Osteocyte (in vitro differentiated cells): ENCODE results near the gene SYNDIG1. TPM values are rescaled to one million over a fixed set of nuclear protein-coding genes. Genes with fewer than 3 reads are reported as not detected.
A peak's percentile ranks its signal among the peaks of the same experiment; 100 is the strongest.

Experiments used
- DNase-seq: peaks from one replicate; pipeline ENCODE4 v3.0.0; 2021; ENCODE audit warnings: mixed read lengths; ENCODE audit not compliant: unreplicated experiment; ENCODE audit errors: extremely low spot score
- H3K27ac Mint-ChIP-seq: one replicate; pipeline ENCODE4 v1.8.0; 2021; ENCODE audit warnings: mild to moderate bottlenecking, mixed read lengths; ENCODE audit not compliant: unreplicated experiment
- H3K27me3 Mint-ChIP-seq: one replicate; pipeline ENCODE4 v1.8.0; 2021; ENCODE audit warnings: mixed read lengths; ENCODE audit not compliant: unreplicated experiment
- H3K36me3 Mint-ChIP-seq: one replicate; pipeline ENCODE4 v1.8.0; 2021; ENCODE audit warnings: mixed read lengths; ENCODE audit not compliant: unreplicated experiment
- H3K4me1 Mint-ChIP-seq: one replicate; pipeline ENCODE4 v1.8.0; 2021; ENCODE audit warnings: mixed read lengths; ENCODE audit not compliant: unreplicated experiment
- H3K4me3 Mint-ChIP-seq: one replicate; pipeline ENCODE4 v1.8.0; 2021; ENCODE audit warnings: mild to moderate bottlenecking, moderate library complexity, mixed read lengths; ENCODE audit not compliant: unreplicated experiment
- H3K9me3 Mint-ChIP-seq: one replicate; pipeline ENCODE4 v1.8.0; 2021; ENCODE audit warnings: mixed read lengths; ENCODE audit not compliant: unreplicated experiment
- total RNA-seq: library from RNA; stranded (reverse); gene quantifications from 2 replicates; pipeline ENCODE4 v1.2.1, GENCODE V29; 2021
- TF ChIP-seq, protein P1 (sequence below): fragments of 200-600 bp; sonication (generic); IDR thresholded peaks from 2 replicates; pipeline ENCODE4 v1.5.0; 2021; ENCODE audit warnings: antibody characterized with exemption, mild to moderate bottlenecking, moderate library complexity

The SYNDIG1 gene
- total RNA-seq, 1 donor from 2014 or later, result 0.40 TPM

- peak; percentile 68 for DNase-seq
- Mint-ChIP-seq H3K9me3 (no peaks in the 10 kb centered on the region), H3K4me1 (no peaks in the 10 kb centered on the region), H3K27ac (no peak overlapping the region), H3K27me3 (peaks cover 5% of the 10 kb centered on the region), H3K4me3 (no peak overlapping the region), H3K36me3 (no peaks in the 10 kb centered on the region)
- TF ChIP-seq, protein P1, sequence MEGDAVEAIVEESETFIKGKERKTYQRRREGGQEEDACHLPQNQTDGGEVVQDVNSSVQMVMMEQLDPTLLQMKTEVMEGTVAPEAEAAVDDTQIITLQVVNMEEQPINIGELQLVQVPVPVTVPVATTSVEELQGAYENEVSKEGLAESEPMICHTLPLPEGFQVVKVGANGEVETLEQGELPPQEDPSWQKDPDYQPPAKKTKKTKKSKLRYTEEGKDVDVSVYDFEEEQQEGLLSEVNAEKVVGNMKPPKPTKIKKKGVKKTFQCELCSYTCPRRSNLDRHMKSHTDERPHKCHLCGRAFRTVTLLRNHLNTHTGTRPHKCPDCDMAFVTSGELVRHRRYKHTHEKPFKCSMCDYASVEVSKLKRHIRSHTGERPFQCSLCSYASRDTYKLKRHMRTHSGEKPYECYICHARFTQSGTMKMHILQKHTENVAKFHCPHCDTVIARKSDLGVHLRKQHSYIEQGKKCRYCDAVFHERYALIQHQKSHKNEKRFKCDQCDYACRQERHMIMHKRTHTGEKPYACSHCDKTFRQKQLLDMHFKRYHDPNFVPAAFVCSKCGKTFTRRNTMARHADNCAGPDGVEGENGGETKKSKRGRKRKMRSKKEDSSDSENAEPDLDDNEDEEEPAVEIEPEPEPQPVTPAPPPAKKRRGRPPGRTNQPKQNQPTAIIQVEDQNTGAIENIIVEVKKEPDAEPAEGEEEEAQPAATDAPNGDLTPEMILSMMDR, result no peak
Observed at GRCh38 chr20:24448170-24448569, 21.3 kb upstream of the SYNDIG1 start.

GRCh38 chr20:24449026-24449720, 20.3 kb upstream of the SYNDIG1 start:
- peak; percentile 6 for DNase-seq
- H3K4me3 Mint-ChIP-seq, result no peak overlapping the region
- H3K9me3 Mint-ChIP-seq, result no peaks in the 10 kb centered on the region

DNA sequence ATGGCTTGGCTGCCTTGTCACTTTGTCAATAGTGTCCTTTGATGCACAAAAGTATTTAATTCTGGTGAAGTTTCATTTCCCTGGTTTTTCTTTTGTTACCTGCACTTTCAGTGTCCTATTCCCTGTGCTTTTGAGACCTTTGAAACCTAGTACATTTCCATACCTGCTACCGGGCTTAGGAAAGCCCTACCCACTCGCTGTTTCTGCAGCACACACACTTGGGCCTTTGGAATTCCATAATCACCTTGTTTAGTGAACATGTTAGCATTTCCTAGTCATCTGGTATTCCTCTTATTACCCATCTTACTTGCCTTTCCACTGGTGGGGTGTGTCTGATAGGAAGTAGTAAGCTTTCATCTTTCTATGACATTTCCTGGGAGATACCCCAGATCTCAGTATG, 19.3 kb upstream of the SYNDIG1 start:
- TF ChIP-seq, protein P1, result no peak
- H3K4me1 Mint-ChIP-seq, result no peaks in the 10 kb centered on the region
- DNase-seq, result peak; percentile 4
- no peak overlapping the region for H3K4me3 Mint-ChIP-seq
- peaks cover 7% of the 10 kb centered on the region for H3K27me3 Mint-ChIP-seq
- no peaks in the 10 kb centered on the region for H3K9me3 Mint-ChIP-seq
- no peaks in the 10 kb centered on the region for H3K36me3 Mint-ChIP-seq
- H3K27ac Mint-ChIP-seq, result no peak overlapping the region

More at GRCh38 chr20:24449026-24449720, 20.3 kb upstream of the SYNDIG1 start:
- no peak overlapping the region for H3K27ac Mint-ChIP-seq
- H3K4me1 Mint-ChIP-seq, result no peaks in the 10 kb centered on the region
- TF ChIP-seq, protein P1, result no peak
- H3K27me3 Mint-ChIP-seq, result peaks cover 5% of the 10 kb centered on the region
- H3K36me3 Mint-ChIP-seq, result no peaks in the 10 kb centered on the region

DNA sequence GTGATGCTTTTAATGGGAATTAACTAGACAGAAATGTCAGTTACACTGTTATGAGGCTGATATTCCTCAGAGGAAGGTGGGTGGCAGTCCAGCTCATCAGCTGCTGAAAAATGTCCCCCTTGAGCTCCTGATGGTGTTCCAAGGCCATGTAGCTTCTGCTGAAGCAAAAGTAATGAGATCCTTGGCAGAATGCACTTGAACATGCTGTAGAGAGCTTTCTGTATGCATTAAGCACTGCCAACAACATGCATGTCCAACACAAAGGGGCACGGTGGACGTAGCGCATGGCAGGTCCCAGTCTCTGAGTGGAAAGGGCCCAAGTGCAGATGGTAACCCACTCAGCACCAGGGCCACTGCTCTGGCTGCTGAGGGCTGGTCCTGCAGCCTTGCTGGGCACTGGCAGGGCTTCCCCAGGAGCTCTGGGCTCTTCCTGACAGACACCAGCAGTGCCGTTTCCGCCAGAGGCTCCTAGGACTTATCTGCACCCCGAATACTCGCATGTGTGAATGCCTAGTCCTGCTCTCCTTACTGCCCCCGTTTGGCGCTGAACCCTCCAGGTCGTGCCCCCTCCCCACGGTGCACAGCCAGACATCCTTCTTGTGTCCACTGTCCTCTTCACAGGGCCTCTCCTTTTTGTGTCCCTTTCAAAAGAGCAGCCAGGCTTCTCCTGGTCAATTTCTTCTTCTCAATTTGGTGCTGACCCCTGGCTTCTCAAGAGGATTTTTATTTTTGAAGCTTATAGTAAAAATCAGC, 18.6 kb upstream of the SYNDIG1 start:
- no peak overlapping the region for H3K4me3 Mint-ChIP-seq
- H3K27ac Mint-ChIP-seq, result no peak overlapping the region
- peaks cover 9% of the 10 kb centered on the region for H3K27me3 Mint-ChIP-seq
- H3K9me3 Mint-ChIP-seq, result no peaks in the 10 kb centered on the region
- peak; percentile 75 for DNase-seq
- no peaks in the 10 kb centered on the region for H3K36me3 Mint-ChIP-seq
- TF ChIP-seq, protein P1, result no peak
- no peaks in the 10 kb centered on the region for H3K4me1 Mint-ChIP-seq

GRCh38 chr20:24451428-24451827, 18.0 kb upstream of the SYNDIG1 start:
- no peaks in the 10 kb centered on the region for H3K4me1 Mint-ChIP-seq
- no peak overlapping the region for H3K27ac Mint-ChIP-seq
- no peaks in the 10 kb centered on the region for H3K36me3 Mint-ChIP-seq
- H3K4me3 Mint-ChIP-seq, result no peak overlapping the region
- no peak for DNase-seq
- H3K9me3 Mint-ChIP-seq, result no peaks in the 10 kb centered on the region
- H3K27me3 Mint-ChIP-seq, result peaks cover 15% of the 10 kb centered on the region
- TF ChIP-seq, protein P1, result no peak
